ENCODE data around the gene ATP6V1F.

Gene ATP6V1F

GRCh38 chr7:128852537-128853254 is 10.0 kb upstream of the ATP6V1F start:
- H3K4me3 ChIP-seq (ENCODE audit: low read depth, low read length), result no peak overlapping the region
- TF ChIP-seq, protein P1, sequence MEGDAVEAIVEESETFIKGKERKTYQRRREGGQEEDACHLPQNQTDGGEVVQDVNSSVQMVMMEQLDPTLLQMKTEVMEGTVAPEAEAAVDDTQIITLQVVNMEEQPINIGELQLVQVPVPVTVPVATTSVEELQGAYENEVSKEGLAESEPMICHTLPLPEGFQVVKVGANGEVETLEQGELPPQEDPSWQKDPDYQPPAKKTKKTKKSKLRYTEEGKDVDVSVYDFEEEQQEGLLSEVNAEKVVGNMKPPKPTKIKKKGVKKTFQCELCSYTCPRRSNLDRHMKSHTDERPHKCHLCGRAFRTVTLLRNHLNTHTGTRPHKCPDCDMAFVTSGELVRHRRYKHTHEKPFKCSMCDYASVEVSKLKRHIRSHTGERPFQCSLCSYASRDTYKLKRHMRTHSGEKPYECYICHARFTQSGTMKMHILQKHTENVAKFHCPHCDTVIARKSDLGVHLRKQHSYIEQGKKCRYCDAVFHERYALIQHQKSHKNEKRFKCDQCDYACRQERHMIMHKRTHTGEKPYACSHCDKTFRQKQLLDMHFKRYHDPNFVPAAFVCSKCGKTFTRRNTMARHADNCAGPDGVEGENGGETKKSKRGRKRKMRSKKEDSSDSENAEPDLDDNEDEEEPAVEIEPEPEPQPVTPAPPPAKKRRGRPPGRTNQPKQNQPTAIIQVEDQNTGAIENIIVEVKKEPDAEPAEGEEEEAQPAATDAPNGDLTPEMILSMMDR (IDR thresholded peaks at IDR 0.05; ENCODE audit: low read depth, low read length), result no peak

DNA sequence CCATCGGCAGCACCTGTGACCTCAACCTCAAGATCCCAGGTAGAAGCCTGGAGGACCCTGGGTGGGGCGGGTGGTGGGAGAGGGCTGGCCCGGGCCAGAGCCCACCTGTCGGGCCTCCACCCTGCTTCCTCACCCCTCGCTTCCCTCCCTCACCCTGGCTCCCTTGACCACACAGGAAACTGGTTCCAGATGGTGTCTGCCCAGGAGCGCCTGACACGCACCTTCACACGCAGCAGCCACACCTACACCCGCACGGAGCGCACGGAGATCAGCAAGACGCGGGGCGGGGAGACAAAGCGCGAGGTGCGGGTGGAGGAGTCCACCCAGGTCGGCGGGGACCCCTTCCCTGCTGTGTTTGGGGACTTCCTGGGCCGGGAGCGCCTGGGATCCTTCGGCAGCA is 8.9 kb upstream of the ATP6V1F start:
- TF ChIP-seq, protein P1 (IDR thresholded peaks at IDR 0.05; ENCODE audit: low read depth, low read length), result no peak
- H3K4me3 ChIP-seq (ENCODE audit: low read depth, low read length), result no peak overlapping the region

DNA sequence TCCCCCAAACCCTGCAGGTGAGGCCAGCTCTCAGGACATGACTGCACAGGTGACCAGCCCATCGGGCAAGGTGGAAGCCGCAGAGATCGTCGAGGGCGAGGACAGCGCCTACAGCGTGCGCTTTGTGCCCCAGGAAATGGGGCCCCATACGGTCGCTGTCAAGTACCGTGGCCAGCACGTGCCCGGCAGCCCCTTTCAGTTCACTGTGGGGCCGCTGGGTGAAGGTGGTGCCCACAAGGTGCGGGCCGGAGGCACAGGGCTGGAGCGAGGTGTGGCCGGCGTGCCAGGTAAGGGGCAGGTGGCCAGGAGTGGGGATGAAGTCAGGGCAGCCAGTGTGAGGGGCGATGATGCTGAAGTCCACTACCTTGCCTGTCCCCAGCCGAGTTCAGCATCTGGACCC is 8.3 kb upstream of the ATP6V1F start:
- TF ChIP-seq, protein P1 (IDR thresholded peaks at IDR 0.05; ENCODE audit: low read depth, low read length), result no peak
- no peak overlapping the region for H3K4me3 ChIP-seq (ENCODE audit: low read depth, low read length)

- TF ChIP-seq, protein P1 (IDR thresholded peaks at IDR 0.05; ENCODE audit: low read depth, low read length), result no peak
- no peak overlapping the region for H3K4me3 ChIP-seq (ENCODE audit: low read depth, low read length)
Observed at GRCh38 chr7:128855559-128855958, 7.1 kb upstream of the ATP6V1F start.

DNA sequence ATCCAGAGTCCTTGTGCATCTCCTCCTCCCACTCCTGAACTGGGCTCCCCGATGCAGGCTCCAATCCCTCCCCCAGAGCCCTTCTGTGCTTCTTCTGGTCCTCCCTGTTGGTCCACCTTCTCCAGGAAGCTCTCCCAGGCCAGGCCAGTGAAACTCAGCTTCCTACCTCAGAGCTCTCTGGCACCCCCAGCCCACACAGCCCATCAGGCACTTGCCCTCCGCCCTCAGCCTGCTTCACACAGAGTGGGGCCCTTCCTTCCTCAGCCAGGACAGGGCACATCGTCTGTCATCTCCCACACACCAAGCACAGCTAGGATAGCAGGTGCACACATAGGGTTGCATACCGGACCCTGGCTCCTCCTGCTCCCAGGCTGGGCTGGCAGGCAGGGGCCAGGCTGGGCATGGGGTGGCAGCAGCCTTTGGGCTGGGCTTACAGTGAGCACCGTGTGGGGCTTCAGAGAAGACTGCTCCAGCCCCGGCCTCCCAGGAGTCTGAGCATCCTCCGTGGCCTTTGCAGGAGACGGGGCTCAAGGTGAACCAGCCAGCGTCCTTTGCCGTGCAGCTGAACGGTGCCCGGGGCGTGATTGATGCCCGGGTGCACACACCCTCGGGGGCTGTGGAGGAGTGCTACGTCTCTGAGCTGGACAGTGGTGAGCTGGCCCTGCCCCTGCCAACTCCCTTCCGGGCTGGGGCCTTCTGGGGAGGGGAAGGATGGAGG is 6.5 kb upstream of the ATP6V1F start:
- no peak overlapping the region for H3K4me3 ChIP-seq (ENCODE audit: low read depth, low read length)
- TF ChIP-seq, protein P1 (IDR thresholded peaks at IDR 0.05; ENCODE audit: low read depth, low read length), result no peak

DNA sequence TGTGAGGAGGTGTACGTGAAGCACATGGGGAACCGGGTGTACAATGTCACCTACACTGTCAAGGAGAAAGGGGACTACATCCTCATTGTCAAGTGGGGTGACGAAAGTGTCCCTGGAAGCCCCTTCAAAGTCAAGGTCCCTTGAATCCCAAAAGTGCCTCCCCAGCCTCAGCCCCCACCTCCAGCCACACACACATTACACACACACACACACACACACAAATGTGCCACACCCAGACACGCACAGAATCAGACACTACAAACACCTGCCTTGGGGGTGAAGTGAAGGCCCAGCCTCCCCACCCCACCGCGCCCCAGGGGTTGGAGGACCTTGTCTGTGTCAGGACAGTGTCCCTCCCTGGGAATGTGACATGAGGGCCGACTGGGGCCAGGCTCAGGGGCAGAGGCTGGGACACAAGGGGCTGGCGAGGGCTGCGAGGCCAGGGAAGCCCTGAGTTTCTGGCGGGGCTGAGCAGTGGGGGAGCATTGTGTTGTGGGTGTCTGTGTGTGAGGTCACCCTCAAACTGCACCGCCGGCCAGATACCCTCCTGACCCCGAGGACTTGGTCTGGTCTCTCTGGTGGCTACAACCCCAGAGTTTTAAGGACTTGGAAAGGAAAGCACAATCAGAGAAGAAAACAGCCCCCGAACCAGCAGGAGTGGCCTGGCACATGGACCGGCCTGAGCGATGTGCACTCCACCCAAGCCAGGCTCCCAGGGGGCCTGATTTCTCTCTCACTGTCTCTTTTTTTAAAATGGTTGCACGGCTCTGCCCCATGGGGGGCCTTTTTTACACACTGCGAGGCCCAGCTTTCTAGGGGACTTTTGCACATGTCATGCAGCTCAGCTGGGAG is 4.0 kb upstream of the ATP6V1F start:
- no peak overlapping the region for H3K4me3 ChIP-seq (ENCODE audit: low read depth, low read length)
- TF ChIP-seq, protein P1 (IDR thresholded peaks at IDR 0.05; ENCODE audit: low read depth, low read length), result no peak
